H1 (cell line): Measurements from ENCODE around the gene MTMR6. TPM values are rescaled to one million over a fixed set of nuclear protein-coding genes. Genes with fewer than 3 reads are reported as not detected.

Source experiments
- CTCF ChIA-PET: fragments of 300-600 bp; sonication (Branson Sonifier 250); formaldehyde crosslinking; loops from one replicate; lab custom pipeline; 2021; ENCODE audit not compliant: partially characterized antibody; lab: Charles Lee
- POLR2A ChIA-PET: fragments of 300-600 bp; sonication (Branson Sonifier 250); formaldehyde crosslinking; loops from one replicate; lab custom pipeline; 2021; ENCODE audit warnings: inconsistent platforms; ENCODE audit not compliant: partially characterized antibody; lab: Charles Lee
- DNase-seq, 2 experiments: peaks; one replicate each; pipeline versions ENCODE4 v3.0.0 to v3.0.0-alpha.2; 2010 to 2022; ENCODE audit warnings: low spot score in 2 of 2, low read depth in 1 of 2, mixed read lengths in 1 of 2
- FAIRE-seq: peaks from 2 replicates; lab custom pipeline; 2011; peaks lifted over from hg19 to GRCh38; lab: Jason Lieb, UNC
- H2AFZ ChIP-seq: 2 replicates; pipeline ENCODE4 v1.8.1; 2012; ENCODE audit warnings: low read length, inconsistent platforms
- H2AK5ac ChIP-seq: 2 replicates; pipeline ENCODE4 v1.6.1; 2013; ENCODE audit warnings: low read depth, low read length
- H2BK120ac ChIP-seq: replicated peaks from 2 replicates; pipeline ENCODE3; 2013; ENCODE audit warnings: low read depth, low read length, inconsistent platforms
- H2BK12ac ChIP-seq: 2 replicates; pipeline ENCODE4 v1.6.1; 2013; ENCODE audit warnings: low read depth, low read length
- H2BK15ac ChIP-seq: 2 replicates; pipeline ENCODE4 v1.6.1; 2013; ENCODE audit warnings: low read length
- H2BK20ac ChIP-seq: 2 replicates; pipeline ENCODE4 v1.6.1; 2013; ENCODE audit warnings: low read length
- H2BK5ac ChIP-seq: 2 replicates; pipeline ENCODE4 v1.6.1; 2013; ENCODE audit warnings: low read depth, low read length
- H3K14ac ChIP-seq: 2 replicates; pipeline ENCODE4 v1.6.1; 2013; ENCODE audit warnings: inconsistent platforms; ENCODE audit not compliant: insufficient read length
- H3K18ac ChIP-seq: 2 replicates; pipeline ENCODE4 v1.6.1; 2013; ENCODE audit warnings: low read length; ENCODE audit errors: extremely low read depth
- H3K23ac ChIP-seq: 2 replicates; pipeline ENCODE4 v1.6.1; 2013; ENCODE audit warnings: inconsistent platforms; ENCODE audit not compliant: insufficient read length
- H3K23me2 ChIP-seq: 2 replicates; pipeline ENCODE4 v1.6.1; 2013; ENCODE audit warnings: low read depth, low read length
- H3K27ac ChIP-seq: 2 replicates; pipeline ENCODE4 v1.6.1; 2011; ENCODE audit warnings: low read depth, low read length, inconsistent platforms
- H3K27me3 ChIP-seq, 4 experiments: replicated peaks in 1 of 4; 1 replicate in 1 of 4; 2 replicates in 3 of 4; pipeline versions ENCODE4 v1.6.1 to v1.8.1; 2011 to 2013; ENCODE audit warnings: low read length in 3 of 4, mild to moderate bottlenecking in 3 of 4, inconsistent platforms in 2 of 4, mixed read lengths in 2 of 4, moderate library complexity in 1 of 4; ENCODE audit not compliant: control insufficient read depth in 3 of 4, insufficient read depth in 3 of 4; ENCODE audit errors: extremely low read depth in 1 of 4
- H3K36me3 ChIP-seq, 4 experiments: 2 replicates each; pipeline versions ENCODE4 v1.6.1 to v1.8.1; 2011 to 2013; ENCODE audit warnings: mild to moderate bottlenecking in 4 of 4, low read length in 3 of 4, moderate library complexity in 2 of 4, control low read depth in 1 of 4, inconsistent platforms in 1 of 4; ENCODE audit not compliant: insufficient read depth in 4 of 4, control insufficient read depth in 2 of 4
- H3K4ac ChIP-seq: replicated peaks from 2 replicates; pipeline ENCODE3; 2013; ENCODE audit warnings: low read length, low read depth, mixed read lengths, inconsistent platforms; ENCODE audit not compliant: insufficient read length
- H3K4me1 ChIP-seq, 4 experiments: replicated peaks in 1 of 4; 1 replicate in 1 of 4; 2 replicates in 3 of 4; pipeline versions ENCODE4 v1.6.1 to v1.8.1; 2011 to 2013; ENCODE audit warnings: low read length in 3 of 4, inconsistent platforms in 2 of 4, mixed read lengths in 1 of 4; ENCODE audit not compliant: insufficient read depth in 4 of 4, control insufficient read depth in 3 of 4
- H3K4me2 ChIP-seq, 2 experiments: 2 replicates each; pipeline versions ENCODE4 v1.6.1 to v1.8.1; 2011 to 2013; ENCODE audit warnings: low read depth in 2 of 2, low read length in 2 of 2, control low read depth in 1 of 2, inconsistent platforms in 1 of 2, mild to moderate bottlenecking in 1 of 2; ENCODE audit not compliant: insufficient read depth in 1 of 2
- H3K4me3 ChIP-seq, 4 experiments: fragments of 200-600, 300-600 bp in 1 of 4; sonication (generic), shearing (Covaris generic), sonication (Bioruptor Twin) in 1 of 4; 2 replicates each; pipeline versions ENCODE4 v1.5.1 to v1.8.1; 2011 to 2016; ENCODE audit warnings: low read length in 4 of 4, low read depth in 3 of 4, control low read depth in 2 of 4, inconsistent platforms in 2 of 4, mild to moderate bottlenecking in 2 of 4, mixed read lengths in 1 of 4, moderate library complexity in 1 of 4; ENCODE audit not compliant: insufficient read depth in 2 of 4; ENCODE audit errors: extremely low read depth in 1 of 4
- H3K56ac ChIP-seq: replicated peaks from 2 replicates; pipeline ENCODE3; 2013; ENCODE audit warnings: low read depth, mild to moderate bottlenecking, mixed read lengths, low read length, inconsistent platforms; ENCODE audit not compliant: insufficient read length
- H3K79me1 ChIP-seq: 2 replicates; pipeline ENCODE4 v1.6.1; 2013; ENCODE audit warnings: low read depth, low read length, control low read depth
- H3K79me2 ChIP-seq, 2 experiments: 2 replicates each; pipeline versions ENCODE4 v1.6.1 to v1.8.1; 2012 to 2013; ENCODE audit warnings: low read length in 2 of 2, mild to moderate bottlenecking in 2 of 2, inconsistent platforms in 1 of 2; ENCODE audit not compliant: insufficient read depth in 2 of 2, control insufficient read depth in 1 of 2
- H3K9ac ChIP-seq, 4 experiments: replicated peaks in 1 of 4; 1 replicate in 1 of 4; 2 replicates in 3 of 4; pipeline versions ENCODE4 v1.6.1 to v1.8.1; 2011 to 2013; ENCODE audit warnings: low read depth in 3 of 4, low read length in 3 of 4, control low read depth in 2 of 4, mild to moderate bottlenecking in 2 of 4, moderate library complexity in 2 of 4, inconsistent platforms in 1 of 4; ENCODE audit errors: extremely low read depth in 1 of 4
- H3K9me3 ChIP-seq, 2 experiments: 2 replicates each; pipeline versions ENCODE4 v1.6.1 to v1.8.1; 2012 to 2013; ENCODE audit warnings: mild to moderate bottlenecking in 2 of 2, moderate library complexity in 2 of 2, control low read depth in 1 of 2, inconsistent platforms in 1 of 2, low read depth in 1 of 2, low read length in 1 of 2, mixed read lengths in 1 of 2; ENCODE audit not compliant: insufficient read depth in 2 of 2
- H4K20me1 ChIP-seq, 2 experiments: replicated peaks in 1 of 2; 2 replicates each; pipeline versions ENCODE3 to v1.8.1; 2011 to 2013; ENCODE audit warnings: inconsistent platforms in 2 of 2, low read length in 2 of 2, mild to moderate bottlenecking in 1 of 2; ENCODE audit not compliant: insufficient read depth in 2 of 2, control insufficient read depth in 1 of 2
- H4K5ac ChIP-seq: 2 replicates; pipeline ENCODE4 v1.6.1; 2013; ENCODE audit warnings: low read length, low read depth, mixed read lengths, inconsistent platforms; ENCODE audit not compliant: insufficient read length
- H4K8ac ChIP-seq: 2 replicates; pipeline ENCODE4 v1.8.0; 2013; ENCODE audit warnings: mild to moderate bottlenecking, moderate library complexity, low read length, inconsistent platforms; ENCODE audit not compliant: insufficient read depth; ENCODE audit errors: extremely low read depth
- H4K91ac ChIP-seq: replicated peaks from 2 replicates; pipeline ENCODE3; 2013; ENCODE audit warnings: low read length, mixed read lengths, inconsistent platforms; ENCODE audit not compliant: insufficient read length
- CBX8 ChIP-seq: fragments of 300-800, 300-1000 bp; sonication (generic); IDR thresholded peaks from 2 replicates; pipeline ENCODE4 v1.7.1; 2016; ENCODE audit warnings: low read depth, low read length, borderline replicate concordance
- CTBP2 ChIP-seq: IDR thresholded peaks from 2 replicates; pipeline ENCODE4 v1.7.0; 2011; ENCODE audit warnings: borderline replicate concordance, mild to moderate bottlenecking, moderate library complexity, mixed read lengths, low read length; ENCODE audit not compliant: insufficient read depth, insufficient read length
- FOSL1 ChIP-seq: IDR thresholded peaks from 2 replicates; pipeline ENCODE4 v1.6.1; 2011; ENCODE audit warnings: mild to moderate bottlenecking, low read depth, low read length, moderate library complexity; ENCODE audit not compliant: insufficient read depth
- GTF2F1 ChIP-seq: IDR thresholded peaks from 2 replicates; pipeline ENCODE4 v1.6.1; 2012; ENCODE audit warnings: low read depth, low read length, improper control_type of control experiment, borderline replicate concordance
- HDAC6 ChIP-seq: IDR thresholded peaks from one replicate; pipeline ENCODE4 v1.7.1; 2012; ENCODE audit warnings: low read depth, mild to moderate bottlenecking, inconsistent platforms, low read length, moderate library complexity
- JUN ChIP-seq: IDR thresholded peaks from 2 replicates; pipeline ENCODE4 v1.6.1; 2011; ENCODE audit warnings: low read depth, mild to moderate bottlenecking, improper control_type of control experiment, low read length
- RAD21 ChIP-seq, 2 experiments: IDR thresholded peaks in 1 of 2; conservative IDR thresholded peaks in 1 of 2; 2 replicates each; pipeline ENCODE4 v1.6.1; 2011; ENCODE audit warnings: low read depth in 2 of 2, low read length in 2 of 2, improper control_type of control experiment in 1 of 2, inconsistent platforms in 1 of 2, mild to moderate bottlenecking in 1 of 2, moderate library complexity in 1 of 2
- RXRA ChIP-seq: IDR thresholded peaks from 2 replicates; pipeline ENCODE4 v1.6.1; 2011; ENCODE audit warnings: low read depth, mild to moderate bottlenecking, low read length, moderate library complexity; ENCODE audit not compliant: insufficient read depth
- SP1 ChIP-seq: IDR thresholded peaks from 2 replicates; pipeline ENCODE4 v1.6.1; 2011; ENCODE audit warnings: low read depth, low read length
- TBP ChIP-seq: IDR thresholded peaks from 2 replicates; pipeline ENCODE4 v1.6.1; 2011; ENCODE audit warnings: low read depth, low read length, improper control_type of control experiment
- WGBS, 2 experiments: shearing (Covaris generic) in 1 of 2; methylation state at CpG; one replicate each; pipeline versions ENCODE4 v1.1.6 to v1.1.7; 2013 to 2015; ENCODE audit warnings: low lambda C conversion rate in 2 of 2, mixed read lengths in 2 of 2, inconsistent platforms in 1 of 2, low coverage in 1 of 2, missing lambda C conversion rate in 1 of 2; ENCODE audit not compliant: insufficient replicate concordance in 2 of 2, insufficient coverage in 1 of 2, insufficient read length in 1 of 2; ENCODE audit errors: extremely low coverage in 1 of 2, missing lambda C conversion rate in 1 of 2; 5-methylcytosine and 5-hydroxymethylcytosine counted together
- polyA plus RNA-seq, 7 experiments: library from polyadenylated mRNA; depleted of rRNA in 3 of 7; stranded (reverse) in 5 of 7; unstranded in 2 of 7; fragments of >200 nt in 5 of 7; fragments of 200-250 nt in 2 of 7; gene quantifications; 1 replicate in 5 of 7; 2 replicates in 1 of 7; 4 replicates in 1 of 7; pipeline versions ENCODE4 v1.2.1 to v1.2.3, GENCODE V29; 2011 to 2013; ENCODE audit warnings: missing spikeins in 2 of 7, mixed read lengths in 2 of 7
- total RNA-seq: library from RNA; stranded (reverse); fragmentation: NEBNext Ultra II Directional; extraction: Animal tissue kit (Norgen Biotek cat#: 25700); gene quantifications from 2 replicates; pipeline ENCODE4 v1.2.1, GENCODE V29; 2021
- TF ChIP-seq, protein P1 (sequence below), 3 experiments: IDR thresholded peaks; 1 replicate in 2 of 3; 2 replicates in 1 of 3; pipeline versions ENCODE4 v1.5.1 to v1.6.1; 2011; ENCODE audit warnings: low read length in 3 of 3, mild to moderate bottlenecking in 3 of 3, inconsistent platforms in 2 of 3, low read depth in 1 of 3, moderate library complexity in 1 of 3; ENCODE audit not compliant: insufficient read depth in 1 of 3; ENCODE audit errors: control extremely low read depth in 1 of 3

The MTMR6 gene
- total and polyA plus RNA-seq, 2 of the 8 experiments (the other 6 are each of a cell fraction or from before 2014, with no cell fraction given), result 2.1 to 8.4 TPM

DNA sequence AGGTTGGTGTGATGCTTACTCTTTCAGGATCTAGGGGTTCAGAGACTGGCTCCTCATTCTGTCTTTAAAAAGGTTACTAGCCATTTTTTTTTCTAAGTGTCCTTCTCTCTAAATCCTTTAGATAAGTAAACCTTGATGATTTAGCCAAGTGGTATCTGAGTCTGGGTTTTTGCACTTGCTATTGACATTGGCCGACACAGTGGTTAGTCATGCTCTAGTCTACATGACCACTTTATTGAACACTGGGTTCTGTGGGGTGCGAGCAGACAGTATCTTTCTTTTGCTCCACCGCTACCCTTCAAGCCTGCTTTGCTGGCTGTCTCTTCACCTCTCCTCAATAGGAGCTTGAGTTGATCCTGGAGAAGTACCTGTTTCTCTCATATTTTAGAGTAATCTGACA is 7.9 kb upstream of the MTMR6 start:
- Histone ChIP-seq H3K56ac (no peak overlapping the region), H3K18ac (no peak overlapping the region), H3K36me3 (no peaks in the 10 kb centered on the region), H3K23me2 (no peaks in the 10 kb centered on the region), H2BK12ac (no peak overlapping the region), H2AK5ac (no peak overlapping the region), H4K91ac (no peak overlapping the region), H4K20me1 (no peaks in the 10 kb centered on the region), H3K4me1 (no peaks in the 10 kb centered on the region), H2AFZ (no peak overlapping the region), H3K4ac (no peak overlapping the region), H2BK120ac (no peak overlapping the region), H4K8ac (no peak overlapping the region), H3K23ac (no peak overlapping the region), H3K4me2 (no peak overlapping the region), H3K14ac (no peak overlapping the region), H3K27me3 (peaks cover 0 to 3% (median 1%) of the 10 kb centered on the region in 4 experiments; a peak in 1 of 7 replicates), H3K79me2 (no peaks in the 10 kb centered on the region), H3K9me3 (no peaks in the 10 kb centered on the region), H2BK5ac (no peak overlapping the region), H2BK20ac (no peak overlapping the region), H3K27ac (no peak overlapping the region), H4K5ac (no peak overlapping the region), H3K79me1 (no peaks in the 10 kb centered on the region), H3K9ac (no peak overlapping the region), H2BK15ac (no peak overlapping the region), H3K4me3 (no peak overlapping the region)
- ChIA-PET POLR2A (interaction anchor here (0.7 kb wide), 1 partner anchor 46 kb away, joined by 3 read pairs; no protein-coding TSS in a partner anchor), CTCF (no interaction called here)
- DNase-seq (no peak), FAIRE-seq (no peak)
- 83% methylated on average over 3 of the region's 3 CpGs; no CpG with 5 or more reads in 1 of the 2 experiments for WGBS, 2 experiments
- no peak for TF ChIP-seq HDAC6
- no peak for TF ChIP-seq RAD21 (IDR thresholded peaks at IDR 0.05 in 1 of 2, conservative IDR thresholded peaks at IDR 0.05 in 1 of 2; ENCODE audit: low read depth in 2 of 2, low read length in 2 of 2)
- TF ChIP-seq JUN, result no peak
- TF ChIP-seq, protein P1, sequence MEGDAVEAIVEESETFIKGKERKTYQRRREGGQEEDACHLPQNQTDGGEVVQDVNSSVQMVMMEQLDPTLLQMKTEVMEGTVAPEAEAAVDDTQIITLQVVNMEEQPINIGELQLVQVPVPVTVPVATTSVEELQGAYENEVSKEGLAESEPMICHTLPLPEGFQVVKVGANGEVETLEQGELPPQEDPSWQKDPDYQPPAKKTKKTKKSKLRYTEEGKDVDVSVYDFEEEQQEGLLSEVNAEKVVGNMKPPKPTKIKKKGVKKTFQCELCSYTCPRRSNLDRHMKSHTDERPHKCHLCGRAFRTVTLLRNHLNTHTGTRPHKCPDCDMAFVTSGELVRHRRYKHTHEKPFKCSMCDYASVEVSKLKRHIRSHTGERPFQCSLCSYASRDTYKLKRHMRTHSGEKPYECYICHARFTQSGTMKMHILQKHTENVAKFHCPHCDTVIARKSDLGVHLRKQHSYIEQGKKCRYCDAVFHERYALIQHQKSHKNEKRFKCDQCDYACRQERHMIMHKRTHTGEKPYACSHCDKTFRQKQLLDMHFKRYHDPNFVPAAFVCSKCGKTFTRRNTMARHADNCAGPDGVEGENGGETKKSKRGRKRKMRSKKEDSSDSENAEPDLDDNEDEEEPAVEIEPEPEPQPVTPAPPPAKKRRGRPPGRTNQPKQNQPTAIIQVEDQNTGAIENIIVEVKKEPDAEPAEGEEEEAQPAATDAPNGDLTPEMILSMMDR (IDR thresholded peaks at IDR 0.05; ENCODE audit: control extremely low read depth in 1 of 3, insufficient read depth in 1 of 3, low read depth in 1 of 3, low read length in 3 of 3), result no peak
- TF ChIP-seq TBP, result no peak
- no peak for TF ChIP-seq GTF2F1
- TF ChIP-seq FOSL1, result no peak
- no peak for TF ChIP-seq CTBP2
- TF ChIP-seq SP1, result no peak
- no peak for TF ChIP-seq RXRA
- TF ChIP-seq CBX8, result no peak
